ENCODE measurements around the gene RNF133.

- TF ChIP-seq CTCF (IDR thresholded peaks at IDR 0.05) (no peak), POLR2A (IDR thresholded peaks at IDR 0.05) (no peak)
Observed at GRCh38 chr7:122724366-122724765, 25.4 kb upstream of the RNF133 start.

All from upper lobe of left lung (tissue), 4 donors.